Right lobe of liver (tissue), 4 donors: ENCODE data around the gene FRMD4A.

Experiments used
- POLR2A ChIP-seq: fragments of 450-650 bp; IDR thresholded peaks from one replicate; pipeline ENCODE4 v1.6.1; 2017; ENCODE audit warnings: antibody characterized with exemption, mild to moderate bottlenecking
- TF ChIP-seq, protein P1 (sequence below), 4 donors: fragments of 200-600 bp in 3 of 4; fragments of 450-650 bp in 1 of 4; IDR thresholded peaks; one replicate each; pipeline versions ENCODE4 v1.5.1 to v1.8.0; 2016 to 2022; ENCODE audit warnings: antibody characterized with exemption in 4 of 4, mild to moderate bottlenecking in 2 of 4
- donor health status: DM: no; HTN: no; CAD: no.
- donor health status: DM: no; HTN: no; CAD: no.
- donor health status: DM: no; HTN: yes; CAD: no.

DNA sequence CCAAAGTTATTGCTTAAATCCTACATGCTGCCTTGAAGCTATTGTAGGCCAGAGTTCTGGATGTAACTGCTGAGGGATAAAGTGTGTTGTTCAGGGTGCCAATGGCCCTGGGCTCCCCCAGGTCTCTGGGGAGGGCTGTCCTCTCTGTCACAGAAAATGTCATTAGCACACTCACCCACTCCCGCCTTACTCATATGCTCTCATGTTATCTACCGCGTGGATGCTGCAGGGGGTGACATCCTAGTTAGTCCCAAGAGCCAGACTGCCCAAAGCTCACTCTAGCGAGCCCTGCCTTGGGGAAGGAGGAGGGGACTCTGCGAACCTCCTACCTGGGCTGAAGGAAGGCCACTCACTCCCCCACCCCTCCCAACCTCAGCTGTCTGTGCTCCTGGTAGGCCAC, 122.5 kb downstream of the FRMD4A start:
- TF ChIP-seq, protein P1, sequence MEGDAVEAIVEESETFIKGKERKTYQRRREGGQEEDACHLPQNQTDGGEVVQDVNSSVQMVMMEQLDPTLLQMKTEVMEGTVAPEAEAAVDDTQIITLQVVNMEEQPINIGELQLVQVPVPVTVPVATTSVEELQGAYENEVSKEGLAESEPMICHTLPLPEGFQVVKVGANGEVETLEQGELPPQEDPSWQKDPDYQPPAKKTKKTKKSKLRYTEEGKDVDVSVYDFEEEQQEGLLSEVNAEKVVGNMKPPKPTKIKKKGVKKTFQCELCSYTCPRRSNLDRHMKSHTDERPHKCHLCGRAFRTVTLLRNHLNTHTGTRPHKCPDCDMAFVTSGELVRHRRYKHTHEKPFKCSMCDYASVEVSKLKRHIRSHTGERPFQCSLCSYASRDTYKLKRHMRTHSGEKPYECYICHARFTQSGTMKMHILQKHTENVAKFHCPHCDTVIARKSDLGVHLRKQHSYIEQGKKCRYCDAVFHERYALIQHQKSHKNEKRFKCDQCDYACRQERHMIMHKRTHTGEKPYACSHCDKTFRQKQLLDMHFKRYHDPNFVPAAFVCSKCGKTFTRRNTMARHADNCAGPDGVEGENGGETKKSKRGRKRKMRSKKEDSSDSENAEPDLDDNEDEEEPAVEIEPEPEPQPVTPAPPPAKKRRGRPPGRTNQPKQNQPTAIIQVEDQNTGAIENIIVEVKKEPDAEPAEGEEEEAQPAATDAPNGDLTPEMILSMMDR (IDR thresholded peaks at IDR 0.05), result no peak
- TF ChIP-seq POLR2A, result no peak
